ENCODE data around the gene CAMTA1.

Gene CAMTA1

GRCh38 chr1:6996866-6997265 lies 211.6 kb downstream of the CAMTA1 start:
- ATAC-seq, result no peak
- TF ChIP-seq TSHZ2 (CRISPR knock-in tag; IDR thresholded peaks at IDR 0.05) (no peak), TOX (CRISPR knock-in tag; IDR thresholded peaks at IDR 0.05; ENCODE audit: borderline replicate concordance) (no peak), ARNTL (CRISPR knock-in tag; IDR thresholded peaks at IDR 0.05; ENCODE audit: borderline replicate concordance, low read depth) (no peak), ZC3H10 (CRISPR knock-in tag; IDR thresholded peaks at IDR 0.05) (no peak), POU6F1 (CRISPR knock-in tag; IDR thresholded peaks at IDR 0.05; ENCODE audit: borderline replicate concordance, low read depth) (no peak), ZNF565 (CRISPR knock-in tag; conservative IDR thresholded peaks at IDR 0.05; ENCODE audit: low read depth) (no peak), ZNF70 (CRISPR knock-in tag; IDR thresholded peaks at IDR 0.05) (no peak), CREB5 (CRISPR knock-in tag; IDR thresholded peaks at IDR 0.05; ENCODE audit: low read depth) (no peak)
- TF ChIP-seq, protein P1, sequence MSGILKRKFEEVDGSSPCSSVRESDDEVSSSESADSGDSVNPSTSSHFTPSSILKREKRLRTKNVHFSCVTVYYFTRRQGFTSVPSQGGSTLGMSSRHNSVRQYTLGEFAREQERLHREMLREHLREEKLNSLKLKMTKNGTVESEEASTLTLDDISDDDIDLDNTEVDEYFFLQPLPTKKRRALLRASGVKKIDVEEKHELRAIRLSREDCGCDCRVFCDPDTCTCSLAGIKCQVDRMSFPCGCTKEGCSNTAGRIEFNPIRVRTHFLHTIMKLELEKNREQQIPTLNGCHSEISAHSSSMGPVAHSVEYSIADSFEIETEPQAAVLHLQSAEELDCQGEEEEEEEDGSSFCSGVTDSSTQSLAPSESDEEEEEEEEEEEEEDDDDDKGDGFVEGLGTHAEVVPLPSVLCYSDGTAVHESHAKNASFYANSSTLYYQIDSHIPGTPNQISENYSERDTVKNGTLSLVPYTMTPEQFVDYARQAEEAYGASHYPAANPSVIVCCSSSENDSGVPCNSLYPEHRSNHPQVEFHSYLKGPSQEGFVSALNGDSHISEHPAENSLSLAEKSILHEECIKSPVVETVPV (CRISPR knock-in tag; IDR thresholded peaks at IDR 0.05), result no peak
- TF ChIP-seq, protein P2, sequence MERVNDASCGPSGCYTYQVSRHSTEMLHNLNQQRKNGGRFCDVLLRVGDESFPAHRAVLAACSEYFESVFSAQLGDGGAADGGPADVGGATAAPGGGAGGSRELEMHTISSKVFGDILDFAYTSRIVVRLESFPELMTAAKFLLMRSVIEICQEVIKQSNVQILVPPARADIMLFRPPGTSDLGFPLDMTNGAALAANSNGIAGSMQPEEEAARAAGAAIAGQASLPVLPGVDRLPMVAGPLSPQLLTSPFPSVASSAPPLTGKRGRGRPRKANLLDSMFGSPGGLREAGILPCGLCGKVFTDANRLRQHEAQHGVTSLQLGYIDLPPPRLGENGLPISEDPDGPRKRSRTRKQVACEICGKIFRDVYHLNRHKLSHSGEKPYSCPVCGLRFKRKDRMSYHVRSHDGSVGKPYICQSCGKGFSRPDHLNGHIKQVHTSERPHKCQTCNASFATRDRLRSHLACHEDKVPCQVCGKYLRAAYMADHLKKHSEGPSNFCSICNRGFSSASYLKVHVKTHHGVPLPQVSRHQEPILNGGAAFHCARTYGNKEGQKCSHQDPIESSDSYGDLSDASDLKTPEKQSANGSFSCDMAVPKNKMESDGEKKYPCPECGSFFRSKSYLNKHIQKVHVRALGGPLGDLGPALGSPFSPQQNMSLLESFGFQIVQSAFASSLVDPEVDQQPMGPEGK (CRISPR knock-in tag; IDR thresholded peaks at IDR 0.05; ENCODE audit: borderline replicate concordance), result no peak

DNA sequence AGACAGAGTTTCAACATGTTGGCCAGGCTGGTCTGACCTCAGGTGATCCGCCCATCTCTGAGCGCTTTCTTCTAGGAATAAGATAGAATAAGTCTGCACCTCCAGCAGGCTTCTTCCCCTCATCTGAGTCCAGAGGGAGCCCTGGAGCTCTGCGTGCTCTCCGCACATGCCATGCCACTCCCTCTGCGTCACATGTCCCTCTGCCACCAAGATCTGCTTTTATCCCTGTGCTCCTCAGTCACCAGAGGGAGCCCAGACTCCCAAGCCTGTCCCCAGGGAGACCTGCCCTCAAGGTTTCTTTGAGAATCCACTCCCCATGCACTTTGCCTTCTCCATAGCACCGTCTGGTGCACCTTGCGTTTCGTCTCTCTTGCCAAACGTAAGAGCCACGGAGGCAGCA lies 213.0 kb downstream of the CAMTA1 start:
- no peak for ATAC-seq
- TF ChIP-seq ZNF70 (CRISPR knock-in tag; IDR thresholded peaks at IDR 0.05), result no peak
- TF ChIP-seq, protein P1 (CRISPR knock-in tag; IDR thresholded peaks at IDR 0.05), result no peak
- TF ChIP-seq CREB5 (CRISPR knock-in tag; IDR thresholded peaks at IDR 0.05; ENCODE audit: low read depth), result no peak
- TF ChIP-seq ARNTL (CRISPR knock-in tag; IDR thresholded peaks at IDR 0.05; ENCODE audit: borderline replicate concordance, low read depth), result no peak
- TF ChIP-seq OSR1 (CRISPR knock-in tag; IDR thresholded peaks at IDR 0.05), result no peak
- TF ChIP-seq TSHZ2 (CRISPR knock-in tag; IDR thresholded peaks at IDR 0.05), result no peak
- TF ChIP-seq TCF4 (CRISPR knock-in tag; IDR thresholded peaks at IDR 0.05; ENCODE audit: borderline replicate concordance), result no peak
- TF ChIP-seq ZC3H10 (CRISPR knock-in tag; IDR thresholded peaks at IDR 0.05), result no peak
- TF ChIP-seq TOX (CRISPR knock-in tag; IDR thresholded peaks at IDR 0.05; ENCODE audit: borderline replicate concordance), result no peak
- no peak for TF ChIP-seq BACH2 (CRISPR knock-in tag; IDR thresholded peaks at IDR 0.05; ENCODE audit: borderline replicate concordance)
- no peak for TF ChIP-seq PPARA (CRISPR knock-in tag; IDR thresholded peaks at IDR 0.05; ENCODE audit: borderline replicate concordance)
- TF ChIP-seq ZFP30 (CRISPR knock-in tag; IDR thresholded peaks at IDR 0.05), result no peak
- no peak for TF ChIP-seq ISL1 (CRISPR knock-in tag; IDR thresholded peaks at IDR 0.05)
- TF ChIP-seq SNAI2 (CRISPR knock-in tag; IDR thresholded peaks at IDR 0.05), result no peak
- no peak for TF ChIP-seq ESRRG (CRISPR knock-in tag; IDR thresholded peaks at IDR 0.05)
- no peak for TF ChIP-seq GLIS3 (CRISPR knock-in tag; IDR thresholded peaks at IDR 0.05)
- TF ChIP-seq ZNF565 (CRISPR knock-in tag; conservative IDR thresholded peaks at IDR 0.05; ENCODE audit: low read depth), result no peak
